WI38 (cell line): ENCODE data around the gene NFE2L1.
"Not testable (repeated sequence)": the region's sequence is repeated elsewhere in the genome, so short reads cannot be mapped to it uniquely, and the experiment has no call there.

Experiments
- H3K4me3 ChIP-seq: 2 replicates; pipeline ENCODE4 v1.5.1; 2011; ENCODE audit warnings: low read depth, mild to moderate bottlenecking, control low read depth, low read length
- CTCF ChIP-seq: IDR thresholded peaks from 2 replicates; pipeline ENCODE4 v1.5.1; 2012; ENCODE audit warnings: low read depth, mild to moderate bottlenecking, control low read depth, low read length

Gene NFE2L1

GRCh38 chr17:48030531-48030930 lies 17.6 kb upstream of the NFE2L1 start:
- TF ChIP-seq CTCF: no peak
- no peak overlapping the region for H3K4me3 ChIP-seq

- TF ChIP-seq CTCF: no peak
- H3K4me3 ChIP-seq: no peak overlapping the region
Measured at GRCh38 chr17:48031966-48032365, 16.2 kb upstream of the NFE2L1 start.

- not testable (repeated sequence) for H3K4me3 ChIP-seq
Measured at GRCh38 chr17:48034734-48035133, 13.4 kb upstream of the NFE2L1 start.

- TF ChIP-seq CTCF: no peak
- peak overlapping the region; percentile 71 for H3K4me3 ChIP-seq
Measured at GRCh38 chr17:48036693-48037035, 11.5 kb upstream of the NFE2L1 start.

- TF ChIP-seq CTCF: peak; percentile 75
- peak within 1 kb of the TSS; percentile 71 for H3K4me3 ChIP-seq
Measured at GRCh38 chr17:48037036-48037837, 10.9 kb upstream of the NFE2L1 start, which contains the start of gene COPZ2. Gene COPZ2, minus strand, starts transcription at chr17:48037797. Its CDS starts 20 bp downstream, at chr17:48037777.

- no peak for TF ChIP-seq CTCF
- H3K4me3 ChIP-seq: peak overlapping the region; percentile 45
Measured at GRCh38 chr17:48037838-48038323, 10.3 kb upstream of the NFE2L1 start.

GRCh38 chr17:48038687-48039086 lies 9.5 kb upstream of the NFE2L1 start:
- no peak for TF ChIP-seq CTCF
- no peak overlapping the region for H3K4me3 ChIP-seq
